Activated CD8-positive, alpha-beta T cell treated with anti-CD3 and anti-CD28 coated beads, Interleukin-2, amount 10 ng/mL, durations not matched to agents 7 days and 5 days (primary cell): ENCODE measurements around the gene CAMSAP3. TPM values are rescaled to one million over a fixed set of nuclear protein-coding genes. Genes with fewer than 3 reads are reported as not detected.
A peak's percentile ranks its signal among the peaks of the same experiment; 100 is the strongest.
"Not testable (repeated sequence)": the region's sequence is repeated elsewhere in the genome, so short reads cannot be mapped to it uniquely, and the experiment has no call there.

Experiments
- ATAC-seq: fragments of 150-1000 bp; cut with Tn5 transposase; one replicate; pipeline ENCODE4 v1.10.0; 2021; ENCODE audit warnings: moderate library complexity
- CTCF ChIA-PET: fragments of 350-600 bp; sonication (Branson Sonifier 250); formaldehyde crosslinking; loops from one replicate; lab custom pipeline; 2021; ENCODE audit warnings: antibody characterized with exemption; lab: Charles Lee
- POLR2A ChIA-PET: fragments of 350-600 bp; sonication (Branson Sonifier 250); formaldehyde crosslinking; loops from one replicate; lab custom pipeline; 2021; ENCODE audit warnings: antibody characterized with exemption; lab: Charles Lee
- DNase-seq: peaks from one replicate; pipeline ENCODE4 v3.0.0-alpha.2; 2020
- H3K27ac Mint-ChIP-seq: one replicate; pipeline ENCODE4 v1.8.0; 2021; ENCODE audit warnings: mild to moderate bottlenecking, mixed read lengths
- H3K27me3 Mint-ChIP-seq: one replicate; pipeline ENCODE4 v1.8.0; 2021; ENCODE audit warnings: low read depth, mixed read lengths
- H3K36me3 Mint-ChIP-seq: one replicate; pipeline ENCODE4 v1.8.0; 2021; ENCODE audit warnings: low read depth, mixed read lengths
- H3K4me1 Mint-ChIP-seq: one replicate; pipeline ENCODE4 v1.8.0; 2021; ENCODE audit warnings: low read depth, mixed read lengths
- H3K4me3 Mint-ChIP-seq: one replicate; pipeline ENCODE4 v1.8.0; 2021; ENCODE audit warnings: mild to moderate bottlenecking, mixed read lengths
- H3K9me3 Mint-ChIP-seq: one replicate; pipeline ENCODE4 v1.8.0; 2022; ENCODE audit warnings: mixed read lengths; ENCODE audit not compliant: insufficient read depth
- total RNA-seq, 2 experiments: library from RNA; stranded (reverse); gene quantifications; one replicate each; pipeline ENCODE4 v1.2.3, GENCODE V29; 2021

Gene CAMSAP3
- total RNA-seq, 2 experiments from 2014 or later, result 0.34 to 0.42 TPM

DNA sequence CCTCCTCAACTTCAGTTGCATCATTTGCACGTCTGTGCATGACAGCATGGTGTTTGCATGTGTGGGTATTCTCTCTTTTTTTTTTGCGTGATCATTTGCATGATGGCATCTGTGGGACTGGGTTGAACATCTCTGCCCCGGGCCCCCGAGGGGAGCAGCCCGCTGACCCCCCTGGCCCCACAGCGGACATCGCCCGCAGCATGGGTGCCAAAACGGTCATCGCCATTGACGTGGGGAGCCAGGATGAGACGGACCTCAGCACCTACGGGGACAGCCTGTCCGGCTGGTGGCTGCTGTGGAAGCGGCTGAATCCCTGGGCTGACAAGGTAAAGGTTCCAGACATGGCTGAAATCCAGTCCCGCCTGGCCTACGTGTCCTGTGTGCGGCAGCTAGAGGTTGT, 37.0 kb upstream of the CAMSAP3 start:
- peaks cover 56% of the 10 kb centered on the region for H3K36me3 Mint-ChIP-seq
- peaks cover 5% of the 10 kb centered on the region for H3K4me1 Mint-ChIP-seq
- no peak overlapping the region for H3K27ac Mint-ChIP-seq
- no peaks in the 10 kb centered on the region for H3K27me3 Mint-ChIP-seq
- no peak for ATAC-seq
- ChIA-PET POLR2A (no interaction called here), CTCF (interaction anchor here (0.9 to 1.8 kb wide), 2 partner anchors 10 to 122 kb away, joined by 3 to 15 read pairs; partner anchors contain the start of gene TRAPPC5)
- H3K9me3 Mint-ChIP-seq, result no peaks in the 10 kb centered on the region
- DNase-seq, result no peak
- H3K4me3 Mint-ChIP-seq, result no peak overlapping the region

DNA sequence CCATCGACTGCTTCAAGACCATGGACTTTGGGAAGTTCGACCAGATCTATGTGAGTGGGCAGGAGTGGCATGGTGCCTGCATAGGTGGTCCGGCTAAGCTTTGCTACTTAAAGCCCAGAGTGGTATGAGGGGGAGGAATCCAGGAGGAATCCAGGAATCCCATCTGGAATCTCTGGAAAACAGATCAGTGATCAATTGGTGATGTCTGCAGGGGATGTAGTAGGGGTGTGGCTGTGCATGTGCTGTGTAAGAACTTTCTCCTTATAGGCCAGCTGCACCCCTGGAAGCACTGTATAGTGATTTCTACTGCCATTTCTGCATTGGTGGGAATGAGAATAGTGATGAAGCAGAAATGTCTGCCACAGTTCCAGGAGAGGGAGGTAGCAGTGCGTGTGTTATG, 36.6 kb upstream of the CAMSAP3 start:
- Mint-ChIP-seq H3K27ac (no peak overlapping the region), H3K9me3 (no peaks in the 10 kb centered on the region), H3K36me3 (peaks cover 54% of the 10 kb centered on the region), H3K4me3 (no peak overlapping the region), H3K27me3 (no peaks in the 10 kb centered on the region), H3K4me1 (peaks cover 5% of the 10 kb centered on the region)
- DNase-seq (no peak), ATAC-seq (no peak)
- POLR2A ChIA-PET, result no interaction called here
- CTCF ChIA-PET, result interaction anchor here (0.9 to 1.8 kb wide), 2 partner anchors 9 to 122 kb away, joined by 3 to 15 read pairs; partner anchors contain the start of gene TRAPPC5

DNA sequence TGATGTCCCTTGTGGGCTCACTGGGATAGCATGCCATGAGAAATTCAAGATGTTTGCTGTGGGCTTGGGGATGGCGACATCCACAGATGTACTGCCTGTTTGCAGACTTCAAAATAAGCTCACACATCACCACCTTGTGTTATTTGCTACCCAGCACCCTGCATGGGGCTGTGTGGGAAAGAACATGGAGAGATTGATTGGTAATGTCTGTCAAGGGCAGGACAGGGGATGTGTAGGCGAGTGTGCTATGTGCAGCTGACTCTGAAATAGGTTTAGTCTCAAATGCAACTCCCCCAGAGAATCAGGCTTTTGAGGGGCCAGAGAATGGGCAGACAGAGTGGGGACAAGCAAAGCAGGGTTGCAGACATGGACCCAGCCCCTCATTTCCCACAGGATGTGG, 35.4 kb upstream of the CAMSAP3 start:
- POLR2A ChIA-PET, result interaction anchor here (0.6 kb wide), 1 partner anchor 83 kb away, joined by 3 read pairs; no protein-coding TSS in a partner anchor
- no peak for DNase-seq

DNA sequence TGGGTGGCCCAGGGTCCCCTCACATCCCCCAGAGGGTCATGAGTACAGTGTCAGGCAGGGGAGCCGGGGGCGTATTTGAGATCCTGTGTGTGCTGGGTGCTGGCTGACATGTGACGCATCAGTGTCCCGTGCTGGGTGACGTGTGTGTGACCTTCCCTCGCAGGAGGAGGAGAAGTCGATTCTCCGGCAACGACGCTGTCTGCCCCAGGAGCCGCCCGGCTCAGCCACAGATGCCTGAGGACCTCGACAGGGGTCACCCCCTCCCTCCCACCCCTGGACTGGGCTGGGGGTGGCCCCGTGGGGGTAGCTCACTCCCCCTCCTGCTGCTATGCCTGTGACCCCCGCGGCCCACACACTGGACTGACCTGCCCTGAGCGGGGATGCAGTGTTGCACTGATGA, 34.3 kb upstream of the CAMSAP3 start:
- ChIA-PET CTCF (interaction anchor here (1.0 kb wide), 1 partner anchor 308 kb away, joined by 3 read pairs; no protein-coding TSS in a partner anchor), POLR2A (no interaction called here)
- Mint-ChIP-seq H3K4me3 (no peak overlapping the region), H3K9me3 (no peaks in the 10 kb centered on the region), H3K27me3 (no peaks in the 10 kb centered on the region), H3K36me3 (peaks cover 39% of the 10 kb centered on the region), H3K27ac (no peak overlapping the region), H3K4me1 (peaks cover 5% of the 10 kb centered on the region)
- DNase-seq (no peak), ATAC-seq (no peak)

More for the DNA sequence above, 35.4 kb upstream of the CAMSAP3 start:
- Mint-ChIP-seq H3K4me3 (no peak overlapping the region), H3K9me3 (no peaks in the 10 kb centered on the region), H3K36me3 (peaks cover 48% of the 10 kb centered on the region), H3K4me1 (peaks cover 5% of the 10 kb centered on the region), H3K27ac (no peak overlapping the region), H3K27me3 (no peaks in the 10 kb centered on the region)
- no peak for ATAC-seq
- CTCF ChIA-PET, result interaction anchor here (1.0 to 1.8 kb wide), 2 partner anchors 8 to 309 kb away, joined by 3 to 15 read pairs; no protein-coding TSS in a partner anchor

DNA sequence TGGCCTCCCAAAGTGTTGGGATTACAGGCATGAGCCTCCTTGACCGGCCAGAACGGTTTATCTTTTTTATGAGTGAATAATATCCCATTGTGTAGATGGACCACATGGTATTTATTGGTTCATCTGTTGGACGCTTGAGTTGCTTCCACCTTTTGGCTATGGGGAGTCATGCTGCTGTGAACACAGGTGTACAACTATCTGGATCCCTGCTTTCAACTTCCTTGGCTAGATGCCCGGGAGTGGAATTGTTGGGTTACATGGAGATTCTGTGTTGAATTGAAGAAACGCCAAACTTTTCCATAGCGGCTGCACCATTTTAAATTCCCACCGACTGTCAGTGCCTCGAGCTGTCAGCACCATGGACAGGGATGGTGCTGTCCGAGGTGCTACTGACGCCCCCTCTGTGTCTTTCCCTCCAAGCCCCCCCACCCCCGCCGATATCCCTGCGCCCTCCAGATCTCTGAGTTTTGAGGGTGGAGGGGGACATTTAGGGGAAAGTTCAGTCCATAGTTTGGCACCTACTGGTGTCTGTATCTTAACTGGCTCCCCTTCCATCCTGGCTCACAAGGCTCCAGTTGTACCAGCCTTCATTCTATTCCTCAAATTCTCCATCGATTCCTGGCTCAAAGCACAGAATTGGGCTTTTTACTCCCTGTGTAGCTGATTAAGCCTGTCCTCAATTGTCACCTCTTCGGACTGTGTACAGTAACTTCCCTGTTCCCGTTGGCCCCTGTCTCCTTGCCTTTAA, 32.8 kb upstream of the CAMSAP3 start:
- Mint-ChIP-seq H3K36me3 (peaks cover 29% of the 10 kb centered on the region), H3K27ac (no peak overlapping the region), H3K27me3 (no peaks in the 10 kb centered on the region), H3K4me3 (no peak overlapping the region), H3K4me1 (peaks cover 5% of the 10 kb centered on the region), H3K9me3 (no peaks in the 10 kb centered on the region)
- ChIA-PET POLR2A (no interaction called here), CTCF (no interaction called here)
- no peak for ATAC-seq
- DNase-seq, result peak; percentile 36

DNA sequence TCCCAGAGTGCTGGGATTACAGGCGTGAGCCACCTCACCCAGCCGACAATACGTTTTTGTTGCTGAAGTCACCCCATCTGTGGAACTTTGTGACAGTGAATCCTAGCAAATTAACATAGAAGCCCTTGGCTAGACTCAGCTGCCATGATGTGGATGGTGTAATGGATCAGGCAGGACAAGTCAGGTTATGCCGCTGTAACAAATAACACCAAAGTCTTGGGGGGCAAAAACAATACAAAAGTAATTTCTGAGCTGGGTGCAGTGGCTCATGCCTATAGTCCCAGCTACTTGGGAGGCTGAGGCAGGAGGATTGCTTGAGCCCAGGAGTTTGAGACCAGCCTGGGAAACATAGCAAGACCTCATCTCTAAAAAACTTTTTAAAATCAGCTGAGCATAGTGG, 30.8 kb upstream of the CAMSAP3 start:
- no peak overlapping the region for H3K4me3 Mint-ChIP-seq
- ATAC-seq (no peak), DNase-seq (no peak)
- H3K27ac Mint-ChIP-seq, result no peak overlapping the region
- H3K4me1 Mint-ChIP-seq, result peaks cover 7% of the 10 kb centered on the region
- peaks cover 16% of the 10 kb centered on the region for H3K36me3 Mint-ChIP-seq
- POLR2A ChIA-PET, result no interaction called here
- H3K27me3 Mint-ChIP-seq, result no peaks in the 10 kb centered on the region
- CTCF ChIA-PET, result interaction anchor here (0.8 to 1.3 kb wide), 5 partner anchors 54 to 235 kb away, joined by 3 to 4 read pairs (median 3); partner anchors contain the start of gene TRAPPC5
- no peaks in the 10 kb centered on the region for H3K9me3 Mint-ChIP-seq

DNA sequence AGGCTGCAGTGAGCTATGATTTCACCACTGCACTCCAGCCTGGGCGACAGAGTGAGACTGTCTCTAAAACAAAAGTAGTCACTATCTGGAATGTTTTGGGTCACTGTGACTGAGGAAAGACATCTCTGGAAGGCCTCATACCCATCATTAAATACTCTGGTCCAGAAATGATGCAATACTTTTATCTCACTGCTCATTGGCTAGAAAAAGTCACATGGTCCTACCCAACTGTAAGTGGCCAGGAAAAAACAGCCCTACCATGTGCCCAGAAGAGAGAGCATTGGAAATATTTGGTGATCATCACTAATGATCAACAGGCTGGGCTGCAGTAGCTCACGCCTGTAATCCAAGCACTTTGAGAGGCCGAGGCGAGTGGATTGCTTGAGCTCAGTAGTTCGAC, 30.3 kb upstream of the CAMSAP3 start:
- CTCF ChIA-PET, result interaction anchor here (0.8 to 1.3 kb wide), 3 partner anchors 54 to 235 kb away, joined by 3 to 4 read pairs (median 4); partner anchors contain the start of gene TRAPPC5
- H3K9me3 Mint-ChIP-seq, result no peaks in the 10 kb centered on the region

DNA sequence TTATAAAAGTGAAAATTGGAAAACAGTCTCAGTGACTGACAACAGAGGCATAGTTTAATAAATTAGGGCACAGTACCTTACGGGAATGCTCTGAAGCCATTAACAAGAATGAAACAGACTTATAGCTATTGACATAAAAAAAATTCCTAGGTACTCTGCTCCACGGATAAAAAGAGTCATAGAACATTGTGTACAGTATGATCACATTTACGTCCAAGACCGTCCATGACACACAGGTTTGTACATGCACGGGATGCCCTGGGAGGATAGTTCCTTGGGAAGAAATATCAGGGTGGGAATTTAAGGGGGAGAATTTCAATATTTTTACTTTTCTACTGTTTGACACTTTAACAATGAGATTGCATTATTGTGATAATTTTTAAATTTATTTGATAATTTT, 24.9 kb upstream of the CAMSAP3 start:
- DNase-seq, result no peak
- H3K4me1 Mint-ChIP-seq, result peaks cover 2% of the 10 kb centered on the region
- no peaks in the 10 kb centered on the region for H3K9me3 Mint-ChIP-seq
- H3K4me3 Mint-ChIP-seq, result no peak overlapping the region
- no peak for ATAC-seq
- no peaks in the 10 kb centered on the region for H3K36me3 Mint-ChIP-seq
- POLR2A ChIA-PET, result no interaction called here
- no peak overlapping the region for H3K27ac Mint-ChIP-seq
- CTCF ChIA-PET, result interaction anchor here (4.8 kb wide), 1 partner anchor 110 kb away, joined by 48 read pairs; the partner anchor contains the start of gene TRAPPC5
- peaks cover 4% of the 10 kb centered on the region for H3K27me3 Mint-ChIP-seq

More for the DNA sequence above, 30.3 kb upstream of the CAMSAP3 start:
- H3K4me3 Mint-ChIP-seq, result no peak overlapping the region
- no peaks in the 10 kb centered on the region for H3K27me3 Mint-ChIP-seq
- POLR2A ChIA-PET, result no interaction called here
- DNase-seq (no peak), ATAC-seq (no peak)
- H3K27ac Mint-ChIP-seq, result no peak overlapping the region
- peaks cover 13% of the 10 kb centered on the region for H3K36me3 Mint-ChIP-seq
- peaks cover 4% of the 10 kb centered on the region for H3K4me1 Mint-ChIP-seq

DNA sequence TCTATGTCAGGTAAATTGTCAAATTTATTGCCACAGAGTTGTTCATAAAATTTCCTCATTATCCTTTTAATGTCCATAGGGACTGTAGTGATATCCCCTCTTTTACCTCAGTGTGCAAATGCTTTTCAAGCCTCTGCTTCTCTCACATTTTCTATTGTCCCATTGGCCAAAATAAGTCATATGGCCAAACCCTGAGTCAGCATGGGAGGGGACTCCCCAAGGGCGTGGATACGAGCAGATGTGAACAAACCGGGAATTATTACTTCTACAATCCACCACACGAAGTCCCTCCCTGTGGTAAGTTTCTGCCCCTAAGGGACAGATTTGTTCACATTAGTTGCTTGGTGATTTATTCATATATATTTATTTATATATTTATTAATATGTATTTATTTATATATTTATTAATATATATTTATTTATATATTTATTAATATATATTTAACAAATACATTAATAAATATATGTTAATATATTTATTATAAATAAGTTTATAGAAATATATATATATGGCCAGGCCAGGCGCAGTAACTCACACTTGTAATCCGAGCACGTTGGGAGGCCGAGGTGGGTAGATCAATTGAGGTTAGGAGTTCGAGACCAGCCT, 20.1 kb upstream of the CAMSAP3 start:
- no peak for DNase-seq
- no peak overlapping the region for H3K4me3 Mint-ChIP-seq

DNA sequence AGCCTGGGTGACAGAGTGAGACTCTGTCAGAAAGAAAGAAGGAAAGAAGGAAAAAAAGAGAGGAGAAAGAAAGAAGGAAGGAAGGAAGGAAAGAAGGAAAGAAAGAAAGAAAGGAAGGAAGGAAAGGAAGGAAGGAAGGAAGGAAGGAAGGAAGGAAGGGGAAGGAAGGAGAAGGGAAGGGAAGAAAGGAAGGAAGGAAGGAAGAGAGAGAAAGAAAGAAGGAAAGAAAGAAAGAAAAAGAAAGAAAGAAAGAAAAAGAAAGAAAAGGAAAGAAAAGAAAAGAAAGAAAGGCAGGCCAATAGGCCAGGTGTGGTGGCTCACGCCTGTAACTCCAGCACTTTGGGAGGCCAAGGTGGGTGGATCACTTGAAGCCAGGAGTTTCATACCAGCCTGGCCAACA, 18.2 kb upstream of the CAMSAP3 start:
- ATAC-seq, H3K27ac Mint-ChIP-seq, H3K4me3 Mint-ChIP-seq, H3K27me3 Mint-ChIP-seq, DNase-seq, POLR2A ChIA-PET, H3K9me3 Mint-ChIP-seq, H3K4me1 Mint-ChIP-seq, H3K36me3 Mint-ChIP-seq: not testable (repeated sequence)
- CTCF ChIA-PET, result interaction anchor here (1.3 kb wide), 1 partner anchor 9 kb away, joined by 11 read pairs; no protein-coding TSS in a partner anchor

More for the DNA sequence above, 20.1 kb upstream of the CAMSAP3 start:
- Mint-ChIP-seq H3K36me3 (no peaks in the 10 kb centered on the region), H3K9me3 (no peaks in the 10 kb centered on the region), H3K4me1 (no peaks in the 10 kb centered on the region), H3K27ac (no peak overlapping the region), H3K27me3 (peaks cover 4% of the 10 kb centered on the region)
- ChIA-PET CTCF (no interaction called here), POLR2A (no interaction called here)
- ATAC-seq, result no peak

DNA sequence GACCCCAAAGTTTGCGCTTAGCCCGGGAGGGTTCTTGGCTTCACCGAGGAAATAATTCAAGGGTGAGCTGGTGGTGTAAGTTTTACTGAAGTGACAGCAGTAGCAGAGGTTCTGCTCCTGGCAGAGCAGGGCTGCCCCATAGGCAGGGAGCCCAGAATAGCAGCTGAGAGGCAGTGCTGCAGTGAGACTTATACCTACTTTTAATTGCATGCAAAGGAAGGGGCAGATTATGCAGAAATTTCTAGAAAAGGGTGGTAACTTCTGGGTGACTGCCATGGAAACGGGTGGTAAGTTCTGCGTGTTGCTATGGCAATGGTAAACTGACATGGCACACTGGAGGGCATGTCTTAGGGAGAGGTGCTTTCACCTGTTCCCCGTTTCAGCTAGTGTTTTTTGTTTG, 17.5 kb upstream of the CAMSAP3 start:
- CTCF ChIA-PET, result interaction anchor here (0.9 kb wide), 1 partner anchor 10 kb away, joined by 4 read pairs; no protein-coding TSS in a partner anchor
- POLR2A ChIA-PET, result interaction anchor here (0.5 kb wide), 1 partner anchor 253 kb away, joined by 3 read pairs; no protein-coding TSS in a partner anchor
- no peaks in the 10 kb centered on the region for H3K4me1 Mint-ChIP-seq
- ATAC-seq (no peak), DNase-seq (no peak)
- no peak overlapping the region for H3K27ac Mint-ChIP-seq
- H3K27me3 Mint-ChIP-seq, result peaks cover 7% of the 10 kb centered on the region
- H3K4me3 Mint-ChIP-seq, result no peak overlapping the region
- H3K9me3 Mint-ChIP-seq, result no peaks in the 10 kb centered on the region
- no peaks in the 10 kb centered on the region for H3K36me3 Mint-ChIP-seq

DNA sequence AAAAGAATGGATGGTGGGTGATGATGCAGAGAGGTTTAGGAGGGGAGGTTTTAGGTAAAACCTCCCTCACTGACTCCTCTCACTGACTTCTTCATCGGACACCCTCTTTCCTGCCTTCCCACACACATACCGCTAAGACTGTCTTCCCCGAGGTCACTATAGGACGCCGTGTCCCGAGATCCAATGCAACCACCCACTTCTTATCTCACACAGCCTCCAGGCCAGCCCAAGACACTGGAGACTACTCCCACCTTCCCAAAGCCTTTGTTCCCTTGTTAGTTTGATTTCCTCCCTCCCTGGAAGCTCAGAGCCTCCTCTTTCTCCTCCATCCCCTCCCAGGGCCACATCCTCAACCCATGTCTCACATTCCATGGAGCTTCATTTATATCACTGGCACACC, 16.5 kb upstream of the CAMSAP3 start:
- no peaks in the 10 kb centered on the region for H3K36me3 Mint-ChIP-seq
- no peaks in the 10 kb centered on the region for H3K4me1 Mint-ChIP-seq
- ChIA-PET POLR2A (no interaction called here), CTCF (no interaction called here)
- ATAC-seq (no peak), DNase-seq (no peak)
- no peak overlapping the region for H3K4me3 Mint-ChIP-seq
- no peaks in the 10 kb centered on the region for H3K9me3 Mint-ChIP-seq
- peaks cover 7% of the 10 kb centered on the region for H3K27me3 Mint-ChIP-seq
- H3K27ac Mint-ChIP-seq, result no peak overlapping the region
